Cardiac muscle cell (in vitro differentiated cells and primary cell): ENCODE data around the gene FADS3. TPM values are rescaled to one million over a fixed set of nuclear protein-coding genes. Genes with fewer than 3 reads are reported as not detected.
A peak's percentile ranks its signal among the peaks of the same experiment; 100 is the strongest.

ENCODE experiments used
- DNase-seq, 2 donors: peaks; one replicate each; pipeline versions ENCODE4 v3.0.0 to v3.0.0-alpha.2; 2010 to 2017; ENCODE audit warnings: low read depth in 1 of 2, low spot score in 1 of 2
- H3K27ac ChIP-seq: fragments of 200-600 bp; sonication (generic); 2 replicates; pipeline ENCODE4 v1.5.1; 2016
- H3K27me3 ChIP-seq: fragments of 200-600 bp; sonication (generic); 2 replicates; pipeline ENCODE4 v1.6.0; 2016; ENCODE audit warnings: control low read depth
- H3K36me3 ChIP-seq: fragments of 200-600 bp; sonication (generic); 2 replicates; pipeline ENCODE4 v1.5.1; 2016; ENCODE audit warnings: control low read depth
- H3K4me1 ChIP-seq: fragments of 200-600 bp; sonication (generic); 2 replicates; pipeline ENCODE4 v1.8.1; 2017; ENCODE audit warnings: low read depth, mild to moderate bottlenecking, mixed run types
- H3K4me3 ChIP-seq: fragments of 200-600 bp; sonication (generic); 2 replicates; pipeline ENCODE4 v1.5.1; 2016; ENCODE audit warnings: mild to moderate bottlenecking
- H3K9me3 ChIP-seq: fragments of 200-600 bp; sonication (generic); 2 replicates; pipeline ENCODE4 v1.5.1; 2017; ENCODE audit warnings: low read depth, mild to moderate bottlenecking, control low read depth
- polyA plus RNA-seq: library from polyadenylated mRNA; unstranded; fragments of >200 nt; fragmentation: Nextera tagmentation; extraction: Ambion mirVana; gene quantifications from 2 replicates; pipeline ENCODE4 v1.2.1, GENCODE V29; 2016
- total RNA-seq: library from RNA; depleted of rRNA; stranded (reverse); fragments of >200 nt; gene quantifications from 2 replicates; pipeline ENCODE4 v1.2.3, GENCODE V29; 2016
- TF ChIP-seq, protein P1 (sequence below): IDR thresholded peaks from 2 replicates; pipeline ENCODE4 v1.5.1; 2012; ENCODE audit warnings: low read depth, mild to moderate bottlenecking, low read length

The FADS3 gene
- total and polyA plus RNA-seq, 2 experiments from 2014 or later = 42.9 to 48.0 TPM

DNA sequence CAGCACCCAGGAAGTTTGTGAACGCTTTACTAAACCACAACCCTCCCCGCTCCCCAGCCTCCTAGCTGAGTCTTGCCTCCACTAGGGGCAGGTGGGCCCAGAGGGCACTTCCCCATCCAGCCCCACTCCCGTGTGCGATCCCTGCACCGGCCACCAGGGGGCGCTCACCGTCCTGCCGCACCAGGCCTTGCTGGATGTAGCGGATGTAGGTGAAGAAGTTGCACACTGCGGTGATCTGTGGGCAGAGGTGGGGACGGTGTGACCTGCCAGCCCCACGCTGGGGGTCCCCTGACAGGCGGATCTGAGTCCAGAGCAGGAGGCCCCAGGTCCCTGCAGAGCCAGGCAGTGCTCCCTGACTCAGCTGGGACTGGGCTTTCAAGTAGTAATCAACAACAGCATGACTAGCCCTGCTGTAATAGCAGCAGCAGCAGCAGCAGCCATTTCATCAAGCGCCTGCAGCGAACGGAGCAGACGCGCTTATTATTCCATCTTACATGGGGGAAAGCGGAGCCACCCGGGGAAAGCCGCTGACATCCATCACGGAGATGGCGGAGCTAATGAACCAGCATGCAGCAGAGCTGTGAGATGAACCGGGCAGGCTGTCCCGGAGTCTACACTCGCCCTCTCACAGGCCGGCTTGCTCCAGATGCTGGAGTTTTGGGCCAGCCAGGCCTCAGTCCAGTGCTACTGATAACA lies 7.9 kb upstream of the FADS3 start:
- TF ChIP-seq, protein P1, sequence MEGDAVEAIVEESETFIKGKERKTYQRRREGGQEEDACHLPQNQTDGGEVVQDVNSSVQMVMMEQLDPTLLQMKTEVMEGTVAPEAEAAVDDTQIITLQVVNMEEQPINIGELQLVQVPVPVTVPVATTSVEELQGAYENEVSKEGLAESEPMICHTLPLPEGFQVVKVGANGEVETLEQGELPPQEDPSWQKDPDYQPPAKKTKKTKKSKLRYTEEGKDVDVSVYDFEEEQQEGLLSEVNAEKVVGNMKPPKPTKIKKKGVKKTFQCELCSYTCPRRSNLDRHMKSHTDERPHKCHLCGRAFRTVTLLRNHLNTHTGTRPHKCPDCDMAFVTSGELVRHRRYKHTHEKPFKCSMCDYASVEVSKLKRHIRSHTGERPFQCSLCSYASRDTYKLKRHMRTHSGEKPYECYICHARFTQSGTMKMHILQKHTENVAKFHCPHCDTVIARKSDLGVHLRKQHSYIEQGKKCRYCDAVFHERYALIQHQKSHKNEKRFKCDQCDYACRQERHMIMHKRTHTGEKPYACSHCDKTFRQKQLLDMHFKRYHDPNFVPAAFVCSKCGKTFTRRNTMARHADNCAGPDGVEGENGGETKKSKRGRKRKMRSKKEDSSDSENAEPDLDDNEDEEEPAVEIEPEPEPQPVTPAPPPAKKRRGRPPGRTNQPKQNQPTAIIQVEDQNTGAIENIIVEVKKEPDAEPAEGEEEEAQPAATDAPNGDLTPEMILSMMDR = peak; percentile 99
- Histone ChIP-seq H3K27me3 (no peaks in the 10 kb centered on the region), H3K27ac (no peak overlapping the region), H3K4me3 (no peak overlapping the region), H3K4me1 (no peaks in the 10 kb centered on the region), H3K36me3 (no peaks in the 10 kb centered on the region), H3K9me3 (no peaks in the 10 kb centered on the region)
- peak; percentile 80 for DNase-seq

DNA sequence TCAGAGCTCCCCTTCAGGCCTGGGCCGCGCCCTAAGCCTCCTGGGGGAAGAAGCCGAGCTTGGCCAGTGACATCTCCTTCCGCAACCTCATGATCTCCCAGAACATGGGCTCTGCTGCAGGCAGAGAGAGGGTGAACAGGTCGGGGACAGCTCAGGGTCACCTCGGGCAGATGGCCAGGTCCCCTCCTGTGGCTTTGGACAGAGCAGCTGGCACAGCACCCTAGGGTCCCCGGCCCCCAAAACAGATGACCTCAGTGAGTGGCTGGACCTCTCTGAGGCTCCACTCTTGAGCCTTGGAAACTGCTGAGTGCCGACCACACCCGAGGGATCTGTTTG lies 6.9 kb upstream of the FADS3 start:
- H3K27ac ChIP-seq = no peak overlapping the region

DNA sequence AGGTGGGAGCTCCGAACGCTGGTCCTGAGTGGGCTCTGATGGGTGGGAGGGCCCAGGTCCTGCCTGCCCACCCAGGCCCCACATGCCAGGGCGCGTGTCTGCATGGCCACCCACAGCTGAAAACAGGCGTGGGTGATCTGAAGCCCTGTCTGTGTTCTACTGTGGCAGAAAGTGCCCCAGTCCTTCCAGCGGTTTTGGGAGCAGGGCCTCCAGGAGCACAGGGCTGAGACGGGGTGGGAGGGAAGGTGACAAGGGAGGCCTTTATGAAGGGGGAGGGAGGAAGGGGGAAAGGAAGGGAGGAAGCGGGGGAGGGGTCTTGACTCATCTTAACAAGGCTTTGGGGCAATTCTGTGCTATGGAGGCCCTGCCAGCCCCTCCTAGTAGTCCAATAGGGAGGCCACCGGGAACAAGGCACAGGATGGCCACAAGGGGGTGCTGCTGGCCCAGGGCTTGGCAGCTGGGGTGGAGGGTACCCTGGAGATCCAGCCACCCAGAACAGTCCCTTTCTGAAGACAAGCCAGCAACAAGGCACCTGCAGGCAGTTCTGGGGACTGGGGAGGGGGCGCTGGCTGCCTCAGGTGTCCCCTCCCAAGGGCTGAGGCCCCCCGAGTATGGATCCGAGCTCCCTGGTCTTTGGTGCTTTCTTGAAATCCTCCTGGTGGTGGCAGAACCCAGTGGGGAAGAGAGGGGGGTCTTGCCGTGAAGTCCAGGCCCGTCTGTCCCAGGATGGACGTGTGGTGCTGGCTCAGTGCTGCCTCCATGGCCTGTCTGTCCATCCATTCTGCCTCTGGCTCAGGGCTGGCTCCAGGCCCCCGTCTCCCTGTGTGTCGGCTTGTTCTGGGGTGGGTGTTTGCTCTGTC lies 6.3 kb upstream of the FADS3 start:
- TF ChIP-seq, protein P1 = peak; percentile 92
- Histone ChIP-seq H3K9me3 (no peaks in the 10 kb centered on the region), H3K27ac (no peak overlapping the region), H3K4me3 (no peak overlapping the region), H3K36me3 (no peaks in the 10 kb centered on the region), H3K4me1 (no peaks in the 10 kb centered on the region), H3K27me3 (no peaks in the 10 kb centered on the region)
- peak; percentile 79 to 84 for DNase-seq

More for the DNA sequence above, 6.9 kb upstream of the FADS3 start:
- no peaks in the 10 kb centered on the region for H3K9me3 ChIP-seq
- H3K27me3 ChIP-seq = no peaks in the 10 kb centered on the region
- H3K4me3 ChIP-seq = no peak overlapping the region
- H3K36me3 ChIP-seq = no peaks in the 10 kb centered on the region
- TF ChIP-seq, protein P1 = no peak
- H3K4me1 ChIP-seq = no peaks in the 10 kb centered on the region
- no peak for DNase-seq

DNA sequence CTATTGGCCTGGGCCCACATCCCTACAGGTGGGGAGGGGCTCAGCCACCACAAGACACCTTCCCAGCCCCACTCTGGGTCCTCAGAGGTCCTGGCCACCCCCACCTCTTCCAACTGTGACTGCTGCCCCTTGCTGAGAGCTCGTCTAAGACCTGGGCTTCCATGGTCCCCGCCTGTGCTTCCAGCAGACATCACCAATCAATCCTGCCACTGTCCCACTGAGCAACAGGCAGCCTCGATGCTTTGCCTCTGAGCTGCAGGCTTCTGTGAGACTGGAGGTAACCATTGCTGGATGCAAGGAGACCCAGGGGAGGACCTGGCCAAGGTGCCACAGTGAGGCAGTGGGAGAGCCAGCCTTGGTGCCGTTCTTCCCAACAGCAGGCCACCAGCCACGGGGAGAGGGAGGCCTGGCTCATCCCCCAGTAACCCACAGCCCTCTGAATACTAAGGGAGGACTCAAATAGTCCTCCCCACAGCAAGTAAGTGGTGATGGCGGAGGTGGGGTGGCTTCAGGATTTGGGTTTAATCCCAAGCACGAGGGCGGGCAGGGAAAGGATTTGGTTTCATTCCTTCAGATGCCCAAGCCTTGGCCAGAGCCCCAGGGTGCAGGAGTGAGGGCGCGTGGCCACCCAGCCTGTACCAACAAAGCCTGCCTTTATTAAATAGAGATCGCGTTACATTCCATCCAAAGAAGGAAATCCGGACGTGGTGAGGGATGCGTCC lies 5.5 kb upstream of the FADS3 start:
- Histone ChIP-seq H3K9me3 (no peaks in the 10 kb centered on the region), H3K36me3 (no peaks in the 10 kb centered on the region), H3K27me3 (no peaks in the 10 kb centered on the region), H3K27ac (no peak overlapping the region), H3K4me1 (no peaks in the 10 kb centered on the region), H3K4me3 (no peak overlapping the region)
- DNase-seq = no peak
- TF ChIP-seq, protein P1 = no peak

DNA sequence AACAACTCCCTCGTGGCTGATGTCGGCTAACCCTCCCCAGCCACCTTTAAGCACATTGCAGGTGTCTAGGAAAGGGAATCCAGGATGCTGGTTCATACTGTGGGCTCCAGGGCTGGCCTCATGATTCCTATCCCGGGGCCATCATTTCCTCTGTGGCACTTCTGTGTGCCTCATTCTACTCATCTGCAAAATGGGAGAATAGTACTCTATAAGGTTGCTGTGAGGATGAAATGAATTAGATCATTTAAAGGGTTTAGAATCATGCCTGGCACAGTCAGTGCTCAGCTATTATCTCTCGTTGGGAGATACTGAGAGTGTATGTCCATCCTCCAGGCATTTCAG lies 4.3 kb upstream of the FADS3 start:
- H3K27me3 ChIP-seq = no peaks in the 10 kb centered on the region
- no peaks in the 10 kb centered on the region for H3K9me3 ChIP-seq
- TF ChIP-seq, protein P1 = no peak
- H3K36me3 ChIP-seq = no peaks in the 10 kb centered on the region
- H3K4me3 ChIP-seq = no peak overlapping the region
- no peak for DNase-seq
- no peaks in the 10 kb centered on the region for H3K4me1 ChIP-seq
- H3K27ac ChIP-seq = no peak overlapping the region
